Caco-2 (cell line): Measurements from ENCODE around the gene PLSCR1. TPM values are rescaled to one million over a fixed set of nuclear protein-coding genes. Genes with fewer than 3 reads are reported as not detected.

Experiments
- BruUV-seq: library from RNA; stranded (reverse); fragments of 400-500 nt; replicated peaks from 2 replicates; lab custom pipeline; 2021; lab: Mats Ljungman, UMichigan
- CTCF ChIA-PET: fragments of 300-600 bp; sonication (Branson Sonifier 250); formaldehyde crosslinking; loops from one replicate; lab custom pipeline; 2022; ENCODE audit warnings: antibody characterized with exemption; lab: Charles Lee
- POLR2A ChIA-PET: fragments of 300-600 bp; sonication (Branson Sonifier 250); formaldehyde crosslinking; loops from one replicate; lab custom pipeline; 2022; ENCODE audit warnings: antibody characterized with exemption; lab: Charles Lee
- DNase-seq, 2 experiments: peaks; one replicate each; pipeline versions ENCODE4 v3.0.0 to v3.0.0-alpha.2; 2020 to 2022
- H3K27me3 ChIP-seq: replicated peaks from 2 replicates; pipeline ENCODE4 v1.6.0; 2011; ENCODE audit warnings: low read length; ENCODE audit not compliant: control insufficient read depth, insufficient read depth
- H3K36me3 ChIP-seq: 2 replicates; pipeline ENCODE4 v1.5.1; 2011; ENCODE audit warnings: low read length; ENCODE audit not compliant: control insufficient read depth, insufficient read depth
- H3K4me1 ChIP-seq: fragments of 250-450 bp; sonication (Bioruptor Pico); 2 replicates; pipeline ENCODE4 v1.5.1; 2020; ENCODE audit warnings: mild to moderate bottlenecking
- H3K4me3 ChIP-seq: 2 replicates; pipeline ENCODE4 v1.5.1; 2011; ENCODE audit warnings: low read depth, mild to moderate bottlenecking, control low read depth, low read length
- H3K9me3 ChIP-seq: fragments of 250-450 bp; sonication (Bioruptor Pico); 2 replicates; pipeline ENCODE4 v1.5.1; 2020; ENCODE audit warnings: mild to moderate bottlenecking, moderate library complexity
- H3K27ac Mint-ChIP-seq: one replicate; pipeline ENCODE4 v1.8.0; 2022; ENCODE audit warnings: mixed read lengths; ENCODE audit not compliant: unreplicated experiment
- H3K27me3 Mint-ChIP-seq: one replicate; pipeline ENCODE4 v1.8.0; 2022; ENCODE audit warnings: mixed read lengths; ENCODE audit not compliant: insufficient read depth, unreplicated experiment
- H3K36me3 Mint-ChIP-seq: one replicate; pipeline ENCODE4 v1.8.0; 2022; ENCODE audit warnings: mild to moderate bottlenecking, mixed read lengths; ENCODE audit not compliant: insufficient read depth, unreplicated experiment
- H3K4me1 Mint-ChIP-seq: one replicate; pipeline ENCODE4 v1.8.0; 2022; ENCODE audit warnings: low read depth, mixed read lengths; ENCODE audit not compliant: unreplicated experiment
- H3K4me3 Mint-ChIP-seq: one replicate; pipeline ENCODE4 v1.8.0; 2022; ENCODE audit warnings: mild to moderate bottlenecking, moderate library complexity, mixed read lengths; ENCODE audit not compliant: unreplicated experiment
- H3K9me3 Mint-ChIP-seq: one replicate; pipeline ENCODE4 v1.8.0; 2022; ENCODE audit warnings: mixed read lengths; ENCODE audit not compliant: unreplicated experiment
- intact Hi-C: fragments of 100-400 bp; cut with micrococcal nuclease; formaldehyde crosslinking; loops from one replicate; pipeline ENCODE4 v1.10.0; 2022; ENCODE audit not compliant: unreplicated experiment
- total RNA-seq: library from RNA; stranded (reverse); gene quantifications from 2 replicates; pipeline ENCODE4 v1.2.3, GENCODE V29; 2022
- TF ChIP-seq, protein P1 (sequence below), 2 experiments: fragments of 200-600 bp in 1 of 2; IDR thresholded peaks; 1 replicate in 1 of 2; 2 replicates in 1 of 2; pipeline versions ENCODE4 v1.5.1 to v1.8.0; 2011 to 2022; ENCODE audit warnings: antibody characterized with exemption in 1 of 2, control low read depth in 1 of 2, inconsistent platforms in 1 of 2, low read depth in 1 of 2, low read length in 1 of 2, mild to moderate bottlenecking in 1 of 2, moderate library complexity in 1 of 2; ENCODE audit not compliant: insufficient read depth in 1 of 2, severe bottlenecking in 1 of 2, unreplicated experiment in 1 of 2

The PLSCR1 gene
- total RNA-seq, 1 experiment from 2014 or later, result 116 TPM

DNA sequence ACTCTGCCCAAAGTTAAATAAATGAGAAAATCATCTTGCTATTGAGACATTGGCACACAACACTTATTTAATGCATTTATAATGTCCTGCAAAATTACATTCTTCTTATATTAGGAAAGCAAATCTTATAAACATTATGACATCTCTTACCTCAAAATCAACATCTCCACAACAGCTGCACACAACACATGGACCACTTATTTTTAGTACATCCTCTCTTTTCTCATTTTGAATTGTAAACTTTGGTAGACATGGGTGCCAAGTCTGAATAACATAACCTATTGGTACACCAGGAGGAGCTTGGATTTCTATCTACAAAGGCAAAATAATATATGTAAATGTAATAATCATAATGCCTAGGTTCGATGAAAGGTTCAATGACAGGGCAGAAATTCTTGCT lies 23.0 kb downstream of the PLSCR1 start:
- TF ChIP-seq, protein P1, sequence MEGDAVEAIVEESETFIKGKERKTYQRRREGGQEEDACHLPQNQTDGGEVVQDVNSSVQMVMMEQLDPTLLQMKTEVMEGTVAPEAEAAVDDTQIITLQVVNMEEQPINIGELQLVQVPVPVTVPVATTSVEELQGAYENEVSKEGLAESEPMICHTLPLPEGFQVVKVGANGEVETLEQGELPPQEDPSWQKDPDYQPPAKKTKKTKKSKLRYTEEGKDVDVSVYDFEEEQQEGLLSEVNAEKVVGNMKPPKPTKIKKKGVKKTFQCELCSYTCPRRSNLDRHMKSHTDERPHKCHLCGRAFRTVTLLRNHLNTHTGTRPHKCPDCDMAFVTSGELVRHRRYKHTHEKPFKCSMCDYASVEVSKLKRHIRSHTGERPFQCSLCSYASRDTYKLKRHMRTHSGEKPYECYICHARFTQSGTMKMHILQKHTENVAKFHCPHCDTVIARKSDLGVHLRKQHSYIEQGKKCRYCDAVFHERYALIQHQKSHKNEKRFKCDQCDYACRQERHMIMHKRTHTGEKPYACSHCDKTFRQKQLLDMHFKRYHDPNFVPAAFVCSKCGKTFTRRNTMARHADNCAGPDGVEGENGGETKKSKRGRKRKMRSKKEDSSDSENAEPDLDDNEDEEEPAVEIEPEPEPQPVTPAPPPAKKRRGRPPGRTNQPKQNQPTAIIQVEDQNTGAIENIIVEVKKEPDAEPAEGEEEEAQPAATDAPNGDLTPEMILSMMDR (IDR thresholded peaks at IDR 0.05; ENCODE audit: insufficient read depth in 1 of 2, low read depth in 1 of 2, low read length in 1 of 2, severe bottlenecking in 1 of 2, unreplicated experiment in 1 of 2), result no peak
- POLR2A ChIA-PET, result no interaction called here
- CTCF ChIA-PET, result no interaction called here
- Mint-ChIP-seq H3K4me1 (peaks cover 13% of the 10 kb centered on the region), H3K4me3 (no peak overlapping the region), H3K9me3 (no peaks in the 10 kb centered on the region), H3K36me3 (peaks cover 19% of the 10 kb centered on the region), H3K27me3 (no peaks in the 10 kb centered on the region), H3K27ac (no peak overlapping the region)
- 0 out of 2 replicates have a peak, but pooled peaks cover 7% of the 10 kb centered on the region for H3K4me1 ChIP-seq
- BruUV-seq, result no TSS peak
- no peak for DNase-seq
- intact Hi-C loops, result no loop called here
- no peaks in the 10 kb centered on the region for H3K9me3 ChIP-seq
- no peak overlapping the region for H3K4me3 ChIP-seq
- no peaks in the 10 kb centered on the region for H3K36me3 ChIP-seq
- no peaks in the 10 kb centered on the region for H3K27me3 ChIP-seq

GRCh38 chr3:146519810-146520209 lies 24.6 kb downstream of the PLSCR1 start:
- Mint-ChIP-seq H3K4me1 (peaks cover 13% of the 10 kb centered on the region), H3K4me3 (no peak overlapping the region), H3K36me3 (peaks cover 19% of the 10 kb centered on the region), H3K9me3 (no peaks in the 10 kb centered on the region), H3K27ac (no peak overlapping the region), H3K27me3 (no peaks in the 10 kb centered on the region)
- Histone ChIP-seq H3K4me3 (no peak overlapping the region), H3K4me1 (0 out of 2 replicates have a peak, but pooled peaks cover 7% of the 10 kb centered on the region), H3K27me3 (no peaks in the 10 kb centered on the region), H3K9me3 (no peaks in the 10 kb centered on the region), H3K36me3 (no peaks in the 10 kb centered on the region)
- DNase-seq, result no peak
- ChIA-PET CTCF (no interaction called here), POLR2A (no interaction called here)
- intact Hi-C loops, result no loop called here
- BruUV-seq, result no TSS peak
- TF ChIP-seq, protein P1 (IDR thresholded peaks at IDR 0.05; ENCODE audit: insufficient read depth in 1 of 2, low read depth in 1 of 2, low read length in 1 of 2, severe bottlenecking in 1 of 2, unreplicated experiment in 1 of 2), result no peak

GRCh38 chr3:146517684-146518435 lies 26.5 kb downstream of the PLSCR1 start:
- no peak overlapping the region for H3K27ac Mint-ChIP-seq
- ChIA-PET CTCF (no interaction called here), POLR2A (no interaction called here)
- H3K4me3 Mint-ChIP-seq, result no peak overlapping the region
- peaks cover 7% of the 10 kb centered on the region; the same call in 1 of the 2 replicates for H3K4me1 ChIP-seq
- no peaks in the 10 kb centered on the region for H3K36me3 ChIP-seq
- no peaks in the 10 kb centered on the region for H3K27me3 ChIP-seq
- no peaks in the 10 kb centered on the region for H3K27me3 Mint-ChIP-seq
- TF ChIP-seq, protein P1 (IDR thresholded peaks at IDR 0.05; ENCODE audit: insufficient read depth in 1 of 2, low read depth in 1 of 2, low read length in 1 of 2, severe bottlenecking in 1 of 2, unreplicated experiment in 1 of 2), result no peak
- no TSS peak for BruUV-seq
- no peaks in the 10 kb centered on the region for H3K9me3 Mint-ChIP-seq
- intact Hi-C loops, result no loop called here
- no peak for DNase-seq
- peaks cover 11% of the 10 kb centered on the region for H3K36me3 Mint-ChIP-seq
- H3K9me3 ChIP-seq, result no peaks in the 10 kb centered on the region
- peaks cover 13% of the 10 kb centered on the region for H3K4me1 Mint-ChIP-seq
- no peak overlapping the region for H3K4me3 ChIP-seq
